Upper lobe of right lung (tissue), 1 donor: ENCODE measurements around the gene STRBP. TPM values are rescaled to one million over a fixed set of nuclear protein-coding genes. Genes with fewer than 3 reads are reported as not detected.

Experiments
- ATAC-seq: fragments of 200-7000 bp; cut with Tn5 transposase; one replicate; pipeline ENCODE4 v1.9.1; 2020; ENCODE audit warnings: mild to moderate bottlenecking, moderate library complexity
- DNase-seq: peaks from one replicate; pipeline ENCODE4 v3.0.0-alpha.2; 2020
- H3K27ac ChIP-seq: fragments of 200-600 bp; one replicate; pipeline ENCODE4 v1.8.0; 2022
- H3K27me3 ChIP-seq: fragments of 200-600 bp; one replicate; pipeline ENCODE4 v1.8.0; 2022; ENCODE audit warnings: mild to moderate bottlenecking
- H3K36me3 ChIP-seq: fragments of 200-600 bp; one replicate; pipeline ENCODE4 v1.8.0; 2022
- H3K4me1 ChIP-seq: fragments of 200-600 bp; one replicate; pipeline ENCODE4 v1.8.0; 2022
- H3K4me3 ChIP-seq: fragments of 200-600 bp; one replicate; pipeline ENCODE4 v1.8.0; 2022; ENCODE audit warnings: mild to moderate bottlenecking
- H3K9me3 ChIP-seq: fragments of 200-600 bp; one replicate; pipeline ENCODE4 v1.8.0; 2022
- intact Hi-C: fragments of 100-400 bp; cut with DNase I; formaldehyde crosslinking; loops from one replicate; pipeline ENCODE4 v1.11.0; 2022
- total RNA-seq: library from RNA; stranded (reverse); fragmentation: NEBNext Ultra II Directional; extraction: Animal tissue kit (Norgen Biotek cat#: 25700); gene quantifications from one replicate; pipeline ENCODE4 v1.2.1, GENCODE V29; 2021
- TF ChIP-seq, protein P1 (sequence below): fragments of 200-600 bp; IDR thresholded peaks from one replicate; pipeline ENCODE4 v1.8.0; 2022; ENCODE audit warnings: antibody characterized with exemption
- donor health status: DM: no; HTN: yes; CAD: no; lungs with severe emphysema.

The STRBP gene
- total RNA-seq, 1 donor from 2014 or later: 24.7 TPM

GRCh38 chr9:123089040-123089439 lies 179.3 kb downstream of the STRBP start:
- Histone ChIP-seq H3K27ac (no peak overlapping the region), H3K4me3 (no peak overlapping the region), H3K36me3 (peaks cover 65% of the 10 kb centered on the region), H3K9me3 (no peaks in the 10 kb centered on the region), H3K4me1 (no peaks in the 10 kb centered on the region), H3K27me3 (no peaks in the 10 kb centered on the region)
- no peak for ATAC-seq
- no peak for DNase-seq
- TF ChIP-seq, protein P1, sequence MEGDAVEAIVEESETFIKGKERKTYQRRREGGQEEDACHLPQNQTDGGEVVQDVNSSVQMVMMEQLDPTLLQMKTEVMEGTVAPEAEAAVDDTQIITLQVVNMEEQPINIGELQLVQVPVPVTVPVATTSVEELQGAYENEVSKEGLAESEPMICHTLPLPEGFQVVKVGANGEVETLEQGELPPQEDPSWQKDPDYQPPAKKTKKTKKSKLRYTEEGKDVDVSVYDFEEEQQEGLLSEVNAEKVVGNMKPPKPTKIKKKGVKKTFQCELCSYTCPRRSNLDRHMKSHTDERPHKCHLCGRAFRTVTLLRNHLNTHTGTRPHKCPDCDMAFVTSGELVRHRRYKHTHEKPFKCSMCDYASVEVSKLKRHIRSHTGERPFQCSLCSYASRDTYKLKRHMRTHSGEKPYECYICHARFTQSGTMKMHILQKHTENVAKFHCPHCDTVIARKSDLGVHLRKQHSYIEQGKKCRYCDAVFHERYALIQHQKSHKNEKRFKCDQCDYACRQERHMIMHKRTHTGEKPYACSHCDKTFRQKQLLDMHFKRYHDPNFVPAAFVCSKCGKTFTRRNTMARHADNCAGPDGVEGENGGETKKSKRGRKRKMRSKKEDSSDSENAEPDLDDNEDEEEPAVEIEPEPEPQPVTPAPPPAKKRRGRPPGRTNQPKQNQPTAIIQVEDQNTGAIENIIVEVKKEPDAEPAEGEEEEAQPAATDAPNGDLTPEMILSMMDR: no peak
- intact Hi-C loops: no loop called here

- Histone ChIP-seq H3K4me3 (no peak overlapping the region), H3K27ac (no peak overlapping the region), H3K27me3 (no peaks in the 10 kb centered on the region), H3K36me3 (peaks cover 57% of the 10 kb centered on the region), H3K4me1 (no peaks in the 10 kb centered on the region), H3K9me3 (no peaks in the 10 kb centered on the region)
- ATAC-seq (no peak), DNase-seq (no peak)
- TF ChIP-seq, protein P1: no peak
- intact Hi-C loops: no loop called here
These were observed 181.0 kb downstream of the STRBP start for GRCh38 chr9:123087359-123087888.

DNA sequence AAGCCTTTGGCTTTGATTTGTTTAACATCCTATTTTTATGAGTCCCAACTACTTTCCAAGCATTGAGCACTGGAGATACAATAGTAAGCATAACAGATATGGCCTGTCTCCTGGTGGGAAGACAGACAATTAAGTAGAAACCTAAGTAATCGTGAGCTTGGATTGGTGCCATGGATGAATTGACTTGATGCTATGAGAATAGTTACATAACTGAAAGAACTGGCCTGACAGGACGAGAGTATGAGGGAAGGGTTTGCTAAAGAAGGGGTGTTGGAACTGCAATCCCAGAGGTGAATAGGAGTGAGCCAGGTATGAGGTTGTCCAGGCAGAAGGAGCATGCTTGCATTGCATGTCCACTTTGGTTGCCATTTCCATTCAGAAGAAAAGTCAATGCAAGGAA lies 182.5 kb downstream of the STRBP start:
- peaks cover 56% of the 10 kb centered on the region for H3K36me3 ChIP-seq
- no peak overlapping the region for H3K4me3 ChIP-seq
- no peaks in the 10 kb centered on the region for H3K27me3 ChIP-seq
- H3K4me1 ChIP-seq: no peaks in the 10 kb centered on the region
- TF ChIP-seq, protein P1: no peak
- ATAC-seq (no peak), DNase-seq (no peak)
- no peaks in the 10 kb centered on the region for H3K9me3 ChIP-seq
- intact Hi-C loops: no loop called here
- H3K27ac ChIP-seq: no peak overlapping the region

DNA sequence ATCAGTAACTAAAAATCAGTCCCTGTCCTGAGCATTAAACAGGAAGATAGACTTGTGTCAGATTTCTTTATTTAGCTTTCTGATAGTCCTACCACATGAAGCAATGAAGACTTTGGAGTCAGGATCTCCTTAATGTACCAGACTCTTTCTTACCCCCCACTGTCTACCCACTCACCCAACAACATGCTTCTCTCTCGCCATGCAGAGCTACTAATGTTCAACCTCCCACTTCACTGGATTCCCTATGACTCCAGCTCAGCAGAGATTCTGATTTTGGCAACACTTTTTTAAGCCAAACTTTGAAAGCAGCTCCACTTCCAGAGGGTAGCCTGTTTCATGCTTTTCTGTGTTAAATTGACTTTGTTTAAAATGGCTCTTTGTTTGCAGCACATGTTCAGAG lies 184.1 kb downstream of the STRBP start:
- TF ChIP-seq, protein P1: no peak
- no peak overlapping the region for H3K4me3 ChIP-seq
- intact Hi-C loops: no loop called here
- no peaks in the 10 kb centered on the region for H3K27me3 ChIP-seq
- H3K4me1 ChIP-seq: no peaks in the 10 kb centered on the region
- no peaks in the 10 kb centered on the region for H3K9me3 ChIP-seq
- ATAC-seq (no peak), DNase-seq (no peak)
- H3K36me3 ChIP-seq: peaks cover 59% of the 10 kb centered on the region
- H3K27ac ChIP-seq: no peak overlapping the region

- H3K27ac ChIP-seq: no peak overlapping the region
- H3K4me3 ChIP-seq: no peak overlapping the region
- intact Hi-C loops: no loop called here
- H3K9me3 ChIP-seq: no peaks in the 10 kb centered on the region
- peaks cover 63% of the 10 kb centered on the region for H3K36me3 ChIP-seq
- ATAC-seq: no peak
- H3K4me1 ChIP-seq: no peaks in the 10 kb centered on the region
- no peak for DNase-seq
- TF ChIP-seq, protein P1: no peak
- H3K27me3 ChIP-seq: no peaks in the 10 kb centered on the region
These were observed 184.7 kb downstream of the STRBP start for GRCh38 chr9:123083680-123084079.

GRCh38 chr9:123081824-123082223 lies 186.6 kb downstream of the STRBP start:
- Histone ChIP-seq H3K27me3 (no peaks in the 10 kb centered on the region), H3K9me3 (no peaks in the 10 kb centered on the region), H3K36me3 (peaks cover 68% of the 10 kb centered on the region), H3K4me3 (no peak overlapping the region), H3K4me1 (no peaks in the 10 kb centered on the region), H3K27ac (no peak overlapping the region)
- intact Hi-C loops: no loop called here
- TF ChIP-seq, protein P1: peak; percentile 52
- no peak for ATAC-seq
- no peak for DNase-seq
